Lower leg skin (tissue), 4 donors: ENCODE data around the gene KIN. TPM values are rescaled to one million over a fixed set of nuclear protein-coding genes. Genes with fewer than 3 reads are reported as not detected.
"Not testable (repeated sequence)": the region's sequence is repeated elsewhere in the genome, so short reads cannot be mapped to it uniquely, and the experiment has no call there.

ENCODE experiments used
- DNase-seq, 2 donors: peaks; one replicate each; pipeline ENCODE4 v3.0.0-alpha.2; 2019; ENCODE audit warnings: low spot score in 2 of 2
- H3K4me3 ChIP-seq: fragments of 200-600 bp; sonication (generic); 2 replicates; pipeline ENCODE4 v1.5.1; 2017; ENCODE audit warnings: mild to moderate bottlenecking, low read depth; ENCODE audit not compliant: poor library complexity, severe bottlenecking
- POLR2A ChIP-seq, 2 donors: fragments of 450-650 bp; IDR thresholded peaks; one replicate each; pipeline ENCODE4 v1.6.1; 2016 to 2017; ENCODE audit warnings: antibody characterized with exemption in 2 of 2, mild to moderate bottlenecking in 1 of 2, moderate library complexity in 1 of 2
- WGBS, 2 donors: methylation state at CpG; one replicate each; pipeline ENCODE4 v1.1.5; 2018; 5-methylcytosine and 5-hydroxymethylcytosine counted together
- intact Hi-C: fragments of 100-400 bp; cut with DNase I; formaldehyde crosslinking; loops from one replicate; pipeline ENCODE4 v1.15.0; 2023; ENCODE audit warnings: low total_unique reads
- total RNA-seq, 4 donors: library from RNA; depleted of rRNA; stranded (reverse); fragments of >200 nt; gene quantifications; one replicate each; pipeline ENCODE4 v1.1.0, GENCODE V29; 2016
- TF ChIP-seq, protein P1 (sequence below), 3 donors: fragments of 450-650 bp; IDR thresholded peaks; one replicate each; pipeline ENCODE4 v1.5.1; 2016; ENCODE audit warnings: antibody characterized with exemption in 3 of 3, mild to moderate bottlenecking in 3 of 3, moderate library complexity in 2 of 3

The KIN gene
- total RNA-seq, 4 donors from 2014 or later, result 7.0 to 10.3 (median 8.2) TPM

DNA sequence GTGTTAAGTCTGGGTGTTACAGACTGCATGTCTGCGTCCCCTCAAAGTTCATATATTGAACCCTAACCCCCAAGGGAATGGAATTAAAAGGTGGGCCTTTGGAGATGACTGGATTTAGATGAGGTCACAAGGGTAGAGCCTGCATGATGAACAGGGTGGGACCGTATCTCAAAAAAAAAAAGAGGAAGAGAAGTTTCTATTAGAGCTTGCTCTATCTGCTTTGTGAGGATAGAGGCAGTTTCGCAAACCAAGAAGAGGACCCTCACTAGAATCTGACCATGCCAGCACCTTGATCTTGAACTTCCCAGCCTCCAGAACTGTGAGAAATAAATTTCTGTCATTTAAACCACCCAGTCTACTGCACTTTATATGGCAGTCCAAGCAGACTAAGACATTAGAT lies 1.4 kb downstream of the KIN start:
- DNase-seq, result no peak
- no peak overlapping the region for H3K4me3 ChIP-seq
- no peak for TF ChIP-seq POLR2A (IDR thresholded peaks at IDR 0.05)
- TF ChIP-seq, protein P1, sequence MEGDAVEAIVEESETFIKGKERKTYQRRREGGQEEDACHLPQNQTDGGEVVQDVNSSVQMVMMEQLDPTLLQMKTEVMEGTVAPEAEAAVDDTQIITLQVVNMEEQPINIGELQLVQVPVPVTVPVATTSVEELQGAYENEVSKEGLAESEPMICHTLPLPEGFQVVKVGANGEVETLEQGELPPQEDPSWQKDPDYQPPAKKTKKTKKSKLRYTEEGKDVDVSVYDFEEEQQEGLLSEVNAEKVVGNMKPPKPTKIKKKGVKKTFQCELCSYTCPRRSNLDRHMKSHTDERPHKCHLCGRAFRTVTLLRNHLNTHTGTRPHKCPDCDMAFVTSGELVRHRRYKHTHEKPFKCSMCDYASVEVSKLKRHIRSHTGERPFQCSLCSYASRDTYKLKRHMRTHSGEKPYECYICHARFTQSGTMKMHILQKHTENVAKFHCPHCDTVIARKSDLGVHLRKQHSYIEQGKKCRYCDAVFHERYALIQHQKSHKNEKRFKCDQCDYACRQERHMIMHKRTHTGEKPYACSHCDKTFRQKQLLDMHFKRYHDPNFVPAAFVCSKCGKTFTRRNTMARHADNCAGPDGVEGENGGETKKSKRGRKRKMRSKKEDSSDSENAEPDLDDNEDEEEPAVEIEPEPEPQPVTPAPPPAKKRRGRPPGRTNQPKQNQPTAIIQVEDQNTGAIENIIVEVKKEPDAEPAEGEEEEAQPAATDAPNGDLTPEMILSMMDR (IDR thresholded peaks at IDR 0.05), result no peak
- intact Hi-C loops, result no loop called here
- 83 to 86% methylated on average over 3 of the region's 3 CpGs for WGBS, 2 donors

DNA sequence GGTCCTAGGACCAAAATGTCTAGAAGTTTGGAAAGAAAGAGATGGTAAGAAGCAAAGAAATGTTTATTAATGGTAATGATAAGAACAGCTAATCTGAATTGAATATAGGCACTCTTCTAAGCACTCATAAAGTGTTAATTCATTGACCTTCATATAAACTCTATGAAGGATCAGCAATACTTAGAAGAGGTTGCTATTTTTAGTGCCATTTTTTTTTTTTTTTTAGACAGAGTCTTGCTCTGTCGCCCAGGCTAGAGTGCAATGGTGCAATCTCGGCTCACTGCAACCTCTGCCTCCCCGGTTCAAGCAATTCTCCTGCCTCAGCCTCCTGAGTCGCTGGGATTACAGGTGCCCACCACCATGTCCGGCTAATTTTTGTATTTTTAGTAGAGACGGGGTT lies 5.6 kb downstream of the KIN start:
- 93 to 96% methylated on average over 6 of the region's 6 CpGs for WGBS, 2 donors
- H3K4me3 ChIP-seq, result not testable (repeated sequence)

DNA sequence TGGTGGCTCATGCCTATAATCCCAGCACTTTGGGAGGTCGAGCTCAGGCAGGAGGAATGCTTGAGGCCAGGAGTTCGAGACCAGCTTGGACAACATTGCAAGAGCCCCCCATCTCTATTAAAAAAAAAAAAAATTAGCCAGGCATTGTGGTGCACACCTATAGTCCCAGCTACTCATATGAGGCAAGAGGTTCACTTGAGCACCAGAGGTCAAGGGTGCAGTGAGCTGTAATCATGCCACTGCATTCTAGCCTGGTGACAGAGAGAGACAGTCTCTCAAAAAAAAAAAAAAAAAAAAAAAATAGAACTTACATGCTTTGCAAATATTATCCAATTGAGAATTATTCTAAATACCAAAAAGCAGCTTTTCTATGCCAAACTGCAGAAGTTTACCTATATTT lies 11.0 kb downstream of the KIN start:
- no peak for DNase-seq
- intact Hi-C loops, result no loop called here
- no peak overlapping the region for H3K4me3 ChIP-seq
- 95 to 100% methylated on average over 2 of the region's 2 CpGs for WGBS, 2 donors
- TF ChIP-seq, protein P1 (IDR thresholded peaks at IDR 0.05), result no peak
- no peak for TF ChIP-seq POLR2A (IDR thresholded peaks at IDR 0.05)

More for the DNA sequence above, 5.6 kb downstream of the KIN start:
- intact Hi-C loops, DNase-seq: not testable (repeated sequence)

DNA sequence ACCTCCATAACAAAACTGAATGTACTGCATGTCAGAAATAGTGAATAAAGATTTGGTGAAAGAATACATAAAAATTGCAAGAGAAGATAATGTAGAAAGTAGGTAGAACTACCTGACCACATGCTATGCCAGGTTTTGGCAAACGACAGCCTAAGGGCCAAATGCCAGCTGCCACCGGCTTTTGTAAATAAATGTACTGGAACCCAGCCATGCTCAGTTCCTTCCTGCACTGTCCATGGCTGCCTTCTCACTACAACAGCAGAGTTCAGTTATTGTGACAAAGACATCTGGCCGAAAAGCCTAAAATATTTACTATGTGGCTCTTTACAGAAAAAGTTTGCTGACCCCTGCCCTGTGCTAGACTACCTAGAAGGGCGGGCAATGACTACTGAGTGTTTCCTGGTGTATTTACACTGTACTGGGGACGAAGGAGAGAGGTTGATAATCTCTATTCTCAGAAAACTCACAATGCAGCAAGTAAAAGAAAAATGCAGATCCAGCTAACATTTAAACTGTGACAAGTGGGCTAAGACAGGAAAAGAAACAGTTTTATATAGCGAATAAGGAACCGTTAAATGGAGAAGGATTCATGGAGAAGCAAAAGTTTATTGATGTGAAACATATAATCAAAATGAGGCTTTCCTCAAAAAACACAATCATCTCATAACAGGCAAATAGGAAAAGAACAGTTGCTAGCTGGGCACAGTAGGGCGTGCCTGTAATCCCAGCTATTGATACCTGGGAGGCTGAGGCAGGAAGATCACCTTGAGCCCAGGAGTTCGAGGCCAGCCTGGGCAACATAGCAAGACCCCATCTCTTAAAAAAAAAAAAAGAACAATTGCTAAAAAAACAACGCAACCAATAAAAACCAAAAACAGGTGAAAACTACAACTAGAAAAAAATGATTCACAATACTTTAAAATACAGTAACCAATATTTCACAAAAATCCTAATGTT lies 13.7 kb downstream of the KIN start:
- 67 to 76% methylated on average over 10 of the region's 10 CpGs for WGBS, 2 donors
- no peak for TF ChIP-seq POLR2A (IDR thresholded peaks at IDR 0.05)
- TF ChIP-seq, protein P1 (IDR thresholded peaks at IDR 0.05), result no peak
- DNase-seq, result no peak
- intact Hi-C loops, result no loop called here
- no peak overlapping the region for H3K4me3 ChIP-seq

DNA sequence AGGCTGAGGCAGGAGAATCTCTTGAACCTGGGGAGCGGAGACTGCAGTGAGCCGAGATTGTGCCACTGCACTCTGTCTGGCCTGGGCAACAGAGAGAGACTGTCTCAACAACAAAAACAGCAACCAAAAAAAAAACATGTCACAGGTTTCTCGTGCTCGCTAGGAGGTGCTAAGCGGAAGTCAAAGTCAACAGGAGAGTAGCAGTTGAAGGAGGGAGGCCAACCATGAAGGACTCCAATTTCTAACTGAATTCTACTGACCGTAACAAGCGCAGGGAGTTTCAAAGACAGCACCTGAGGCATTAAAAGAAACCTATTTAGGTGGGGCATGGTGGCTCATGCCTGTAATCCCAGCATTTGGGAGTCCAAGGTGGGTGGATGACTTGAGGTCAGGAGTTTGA lies 19.4 kb downstream of the KIN start:
- no peak overlapping the region for H3K4me3 ChIP-seq
- 92 to 97% methylated on average over 7 of the region's 7 CpGs for WGBS, 2 donors
- no peak for DNase-seq
- TF ChIP-seq, protein P1 (IDR thresholded peaks at IDR 0.05), result no peak
- TF ChIP-seq POLR2A (IDR thresholded peaks at IDR 0.05), result no peak
- intact Hi-C loops, result no loop called here

DNA sequence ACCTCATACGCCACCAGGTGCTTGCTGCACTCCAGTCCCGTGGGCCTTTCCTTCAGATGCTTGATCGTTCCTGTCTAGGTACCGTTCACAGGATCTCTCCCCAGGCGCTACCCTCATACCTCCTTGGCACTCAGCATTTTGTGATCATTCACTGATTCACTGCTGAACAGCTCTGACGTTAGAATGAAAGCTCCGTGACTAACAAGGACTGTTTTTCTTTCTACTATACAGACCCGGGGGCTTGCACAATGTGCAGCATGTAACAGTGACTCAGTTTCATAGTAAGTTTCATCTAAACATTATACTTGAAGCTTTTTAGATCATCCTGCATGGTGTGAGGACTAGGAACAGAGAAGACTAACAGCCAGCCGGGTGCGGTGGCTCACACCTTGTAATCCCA lies 20.6 kb downstream of the KIN start:
- intact Hi-C loops, result no loop called here
- no peak overlapping the region for H3K4me3 ChIP-seq
- TF ChIP-seq, protein P1 (IDR thresholded peaks at IDR 0.05), result no peak
- TF ChIP-seq POLR2A (IDR thresholded peaks at IDR 0.05), result no peak
- DNase-seq, result no peak
- 90 to 97% methylated on average over 10 of the region's 10 CpGs for WGBS, 2 donors
